HG03571 (cell line): ENCODE results near the gene SDCCAG8.
"Not testable (repeated sequence)": the region's sequence is repeated elsewhere in the genome, so short reads cannot be mapped to it uniquely, and the experiment has no call there.

Source experiments
- ATAC-seq: cut with Tn5 transposase; IDR thresholded peaks from one replicate; pipeline ENCODE4 v1.9.1; 2021; ENCODE audit not compliant: unreplicated experiment

Gene SDCCAG8

DNA sequence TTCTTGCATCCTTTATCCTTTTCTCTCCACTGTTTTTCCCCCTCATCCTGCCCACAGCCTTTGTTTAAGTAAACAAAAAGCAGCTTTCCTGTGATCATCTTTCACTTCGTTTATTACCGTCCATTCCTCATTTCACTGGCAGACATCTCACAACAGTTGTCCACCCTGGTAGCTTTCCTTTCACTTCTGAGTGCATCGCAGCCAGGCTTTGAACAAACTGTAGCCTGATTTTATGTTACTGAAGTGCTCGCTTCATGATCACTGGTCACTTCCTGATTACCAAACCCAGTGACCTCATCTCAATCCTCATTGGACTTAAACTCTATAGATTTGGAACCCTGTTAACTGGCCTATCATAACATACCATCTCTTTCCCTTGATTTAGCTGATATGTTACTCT is 67.7 kb downstream of the SDCCAG8 start:
- ATAC-seq = no peak

DNA sequence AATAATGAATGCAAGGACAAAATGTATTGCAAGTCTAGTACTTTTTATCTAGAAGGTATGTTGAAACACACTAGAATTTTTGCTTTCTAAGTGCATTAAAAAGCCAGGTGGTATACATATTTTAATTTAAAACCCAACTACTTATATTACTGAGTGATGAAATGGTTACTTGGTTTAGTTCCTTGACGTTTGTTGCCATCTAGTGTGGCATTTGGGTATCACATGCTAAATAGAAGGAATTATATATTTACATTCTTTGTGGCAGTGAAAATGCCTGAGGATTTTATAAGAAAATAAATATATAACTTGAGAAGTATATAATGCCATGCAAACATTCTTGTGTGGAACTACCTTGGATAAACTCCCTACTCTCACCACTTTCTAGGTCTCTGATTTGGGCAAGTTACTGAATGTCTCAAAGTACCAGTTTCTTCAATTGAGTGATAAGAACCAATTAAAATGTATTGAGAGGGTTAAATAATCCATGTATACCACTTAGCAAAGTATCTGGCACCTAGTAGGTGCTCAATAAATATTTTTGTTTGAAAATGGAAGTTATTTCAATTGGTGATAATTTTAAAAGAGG is 69.6 kb downstream of the SDCCAG8 start:
- ATAC-seq = no peak

DNA sequence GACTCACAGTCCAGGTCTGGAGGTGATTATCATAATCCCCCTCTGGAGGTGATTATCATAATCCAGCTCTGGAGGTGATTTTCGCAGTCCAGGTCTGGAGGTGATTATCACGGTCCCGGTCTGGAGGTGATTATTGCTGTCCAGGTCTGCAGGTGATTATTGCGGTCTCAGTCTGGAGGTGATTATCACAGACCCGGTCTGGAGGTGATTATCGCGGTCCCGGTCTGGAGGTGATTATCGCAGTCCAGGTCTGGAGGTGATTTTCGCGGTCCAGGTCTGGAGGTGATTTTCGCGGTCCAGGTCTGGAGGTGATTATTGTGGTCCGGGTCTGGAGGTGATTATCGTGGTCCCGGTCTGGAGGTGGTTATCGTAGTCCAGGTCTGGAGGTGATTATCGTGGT is 76.6 kb downstream of the SDCCAG8 start:
- no peak for ATAC-seq

DNA sequence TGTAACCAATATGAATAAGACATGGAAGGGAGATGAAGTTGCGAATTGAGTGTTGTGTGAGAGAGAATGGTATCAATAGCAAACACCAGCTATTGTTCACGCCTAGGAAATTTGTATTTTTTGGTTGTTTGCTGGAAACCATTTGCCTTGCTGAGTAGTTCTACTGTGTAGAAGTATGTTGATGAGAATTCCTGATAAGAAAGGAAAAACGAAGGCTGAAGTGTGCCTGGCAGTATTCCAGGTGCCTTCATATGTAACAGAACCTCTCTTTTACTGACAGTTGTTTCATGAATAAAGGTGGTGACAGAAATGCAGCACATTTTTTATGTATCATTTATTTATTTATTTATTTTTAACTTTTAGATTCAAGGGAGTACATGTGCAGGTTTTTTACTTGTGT is 79.5 kb downstream of the SDCCAG8 start:
- ATAC-seq = no peak

DNA sequence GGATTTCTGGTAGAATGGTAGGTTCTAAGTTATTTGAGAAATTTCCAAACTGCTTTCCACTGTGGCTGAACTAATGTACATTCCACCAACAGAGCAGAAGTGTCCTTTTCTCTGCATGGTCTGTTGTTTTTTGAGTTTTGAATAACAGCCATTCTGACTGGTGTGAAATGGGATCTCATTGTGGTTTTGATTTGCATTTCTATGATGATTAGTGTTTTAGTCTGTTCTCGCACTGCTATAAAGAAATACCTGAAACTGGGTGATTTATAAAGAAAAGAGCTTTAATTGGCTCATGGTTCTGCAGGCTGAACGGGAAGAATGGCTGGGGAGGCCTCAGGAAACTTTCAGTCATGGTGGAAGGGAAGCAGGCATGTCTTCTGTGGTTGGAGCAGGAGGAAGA is 80.3 kb downstream of the SDCCAG8 start:
- no peak for ATAC-seq

DNA sequence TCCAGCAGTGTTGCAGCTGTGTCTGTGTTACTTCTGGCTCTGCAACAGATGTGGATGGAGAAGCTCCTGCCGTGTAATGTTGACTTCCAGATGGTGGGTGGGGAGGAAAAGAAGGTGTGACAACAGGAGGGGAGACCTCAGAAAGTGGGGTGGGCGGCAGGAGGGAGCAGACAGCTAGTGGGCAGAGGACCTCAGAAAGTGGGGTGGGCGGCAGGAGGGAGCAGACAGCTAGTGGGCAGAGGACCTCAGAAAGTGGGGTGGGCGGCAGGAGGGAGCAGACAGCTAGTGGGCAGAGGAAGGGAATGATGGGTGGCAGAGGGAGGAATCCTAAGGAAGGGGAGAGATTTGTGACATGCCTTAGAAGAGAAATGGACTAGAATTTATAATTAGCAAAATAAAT is 83.0 kb downstream of the SDCCAG8 start:
- not testable (repeated sequence) for ATAC-seq

DNA sequence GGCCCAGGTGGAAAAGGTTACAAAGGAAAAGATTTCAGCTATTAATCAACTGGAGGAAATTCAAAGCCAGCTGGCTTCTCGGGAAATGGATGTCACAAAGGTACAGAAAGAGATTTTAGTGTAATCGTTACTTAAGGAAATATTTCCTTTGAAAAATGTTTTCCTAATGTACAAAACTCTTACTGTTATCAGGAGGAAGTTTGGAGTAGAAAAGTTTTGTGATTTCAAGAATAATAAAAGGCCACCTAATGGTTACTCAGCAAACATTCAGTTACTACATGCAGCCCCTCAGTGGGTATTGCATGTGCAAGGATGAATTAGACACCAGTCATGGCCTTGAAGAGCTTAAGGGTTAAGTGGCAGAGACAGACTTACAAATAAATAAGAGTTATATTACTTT is 85.2 kb downstream of the SDCCAG8 start:
- no peak for ATAC-seq

DNA sequence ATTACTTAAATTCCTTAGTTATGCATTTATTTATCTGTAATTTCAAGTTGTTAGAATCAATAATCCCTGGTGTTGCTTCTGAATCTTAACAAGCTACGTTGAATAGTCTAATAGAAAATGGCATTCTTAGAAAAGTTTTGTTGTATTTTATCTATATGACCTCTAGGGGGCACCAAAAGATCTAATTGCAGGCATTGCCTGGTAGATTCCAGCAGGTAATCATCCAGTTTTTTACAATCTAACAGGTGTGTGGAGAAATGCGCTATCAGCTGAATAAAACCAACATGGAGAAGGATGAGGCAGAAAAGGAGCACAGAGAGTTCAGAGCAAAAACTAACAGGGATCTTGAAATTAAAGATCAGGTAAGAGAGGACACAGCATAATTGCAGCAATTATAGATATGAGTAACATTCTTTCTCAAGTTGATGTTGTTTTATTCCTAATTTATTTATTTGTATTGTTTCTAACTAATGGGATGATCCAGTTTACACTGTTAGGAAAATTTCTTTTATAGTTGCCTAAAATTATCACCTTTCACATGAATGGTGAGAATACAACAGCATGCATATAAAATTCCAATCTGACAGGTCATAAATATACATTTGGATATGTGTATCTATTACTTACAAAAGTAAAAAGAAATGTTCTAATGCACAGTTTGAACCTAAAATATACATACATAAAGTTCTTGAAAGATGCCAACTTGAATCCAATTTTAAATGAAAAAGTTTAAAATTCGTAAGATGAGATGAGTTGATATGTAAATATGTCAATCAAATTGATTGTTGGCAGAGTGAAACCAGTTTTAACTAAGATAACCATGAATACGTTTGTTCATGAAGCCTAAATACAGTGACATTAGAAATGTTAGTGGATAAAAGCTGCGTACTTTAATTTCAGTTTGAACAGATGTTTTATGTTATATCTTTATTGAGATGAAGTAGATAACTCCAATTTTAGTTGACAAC is 88.4 kb downstream of the SDCCAG8 start:
- ATAC-seq = peak; percentile 61

DNA sequence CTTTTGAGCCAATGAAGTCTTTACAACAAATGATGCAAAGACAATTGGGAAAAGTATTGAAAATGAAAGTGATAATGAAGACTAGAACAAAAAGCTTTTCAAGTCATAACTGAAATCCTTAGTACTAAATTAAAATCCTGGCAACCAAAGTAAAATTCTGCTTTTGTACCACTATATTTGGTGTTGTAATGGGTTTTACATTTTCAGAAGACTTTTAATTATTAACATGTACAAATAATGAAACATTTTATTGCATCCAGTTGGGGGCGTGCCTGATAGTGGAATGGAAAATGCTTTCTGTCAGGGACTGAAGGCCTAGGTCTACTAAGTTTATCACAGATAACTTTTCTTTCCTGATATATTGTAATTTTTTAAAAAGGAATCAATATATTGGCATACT is 89.4 kb downstream of the SDCCAG8 start:
- ATAC-seq = no peak

DNA sequence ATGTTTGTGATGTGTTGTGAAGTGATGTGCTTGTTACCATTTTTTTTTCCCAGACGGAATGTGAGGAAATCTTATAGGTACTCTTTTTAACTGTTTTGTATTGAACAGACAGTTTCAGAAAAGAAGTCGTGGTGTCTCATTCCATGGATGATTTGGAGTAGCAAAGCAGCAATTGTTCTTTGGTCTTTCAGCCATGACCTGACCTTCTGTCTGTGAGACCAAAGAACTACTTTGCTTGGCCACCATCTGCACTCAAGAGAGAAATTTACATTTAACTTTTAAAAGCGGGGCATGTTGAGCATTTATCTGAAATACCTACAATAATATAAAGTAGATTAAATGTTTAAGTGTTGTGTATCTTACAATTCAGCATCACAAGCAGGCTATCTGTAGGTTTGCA is 90.2 kb downstream of the SDCCAG8 start:
- ATAC-seq = no peak

DNA sequence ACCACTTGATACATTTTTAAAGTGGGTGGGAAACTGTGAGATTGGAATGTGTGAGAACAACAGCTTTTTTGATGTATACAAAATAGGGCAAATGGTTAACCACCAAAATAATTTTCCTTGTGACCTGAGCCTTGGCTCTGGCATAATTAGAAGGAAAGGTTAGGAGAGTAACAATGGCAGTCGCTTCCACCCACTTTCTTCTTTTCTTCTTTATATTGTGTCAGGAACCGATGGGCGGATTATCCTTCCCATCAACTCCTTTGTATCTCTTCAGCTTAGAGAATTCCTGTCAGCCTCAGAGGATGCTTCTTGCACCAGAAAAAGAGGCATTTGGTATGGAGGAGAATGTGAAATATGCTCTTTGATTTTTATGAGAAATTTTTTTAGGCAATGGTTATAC is 90.6 kb downstream of the SDCCAG8 start:
- ATAC-seq = no peak

DNA sequence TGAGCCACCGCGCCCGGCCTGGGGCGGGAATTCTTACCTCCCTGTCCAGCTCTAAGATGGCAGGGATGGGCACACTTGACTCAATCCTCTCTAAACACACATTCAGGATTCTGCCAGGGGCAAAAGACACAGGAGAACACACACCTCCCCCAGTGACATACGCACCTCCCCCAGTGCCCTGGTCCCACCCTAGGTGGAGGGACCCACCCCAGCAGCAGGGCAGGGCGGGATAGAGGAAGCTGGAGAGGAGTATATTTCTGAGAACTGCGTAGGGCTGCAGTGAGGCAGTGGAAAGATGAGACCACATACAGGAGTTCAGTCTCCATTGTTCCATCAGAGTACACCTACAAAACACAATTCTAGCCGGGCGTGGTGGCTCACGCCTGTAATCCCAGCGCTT is 92.5 kb downstream of the SDCCAG8 start:
- ATAC-seq = no peak

DNA sequence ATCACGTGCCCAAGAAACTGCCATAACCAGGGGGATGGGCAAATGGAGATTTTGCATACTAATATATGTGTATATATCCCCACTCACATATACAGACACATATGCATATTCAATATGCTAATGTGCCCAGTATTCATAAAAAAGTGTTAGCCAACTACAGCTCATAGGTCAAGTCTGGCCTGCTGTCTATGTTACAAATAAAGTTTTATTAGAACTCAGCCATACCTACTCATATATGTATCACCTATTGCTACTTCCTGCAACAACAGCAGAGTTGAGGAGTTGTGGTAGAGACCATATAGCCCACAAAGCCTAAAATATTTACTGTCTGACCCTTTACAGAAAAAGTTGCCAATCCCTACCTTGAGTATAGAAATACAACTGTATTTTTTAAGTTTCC is 93.3 kb downstream of the SDCCAG8 start:
- no peak for ATAC-seq

DNA sequence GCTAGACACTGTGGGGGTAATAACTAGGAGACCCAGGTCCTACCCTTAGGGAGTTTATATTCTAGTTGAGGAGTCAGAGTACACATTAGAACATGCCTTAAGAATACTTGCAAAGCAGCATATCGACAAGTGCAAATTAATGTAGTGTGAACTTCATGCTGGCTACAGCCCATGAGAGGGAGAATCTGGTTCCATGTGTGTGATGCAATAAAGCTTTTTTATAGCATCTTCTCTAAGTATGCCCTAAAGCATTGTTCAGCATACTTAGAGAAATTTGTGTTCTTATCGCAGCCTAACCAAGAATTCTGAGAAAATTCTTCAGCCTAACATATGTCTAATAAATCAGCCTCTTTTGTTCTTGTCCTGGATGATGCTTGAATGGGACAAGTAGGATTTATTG is 95.5 kb downstream of the SDCCAG8 start:
- no peak for ATAC-seq

DNA sequence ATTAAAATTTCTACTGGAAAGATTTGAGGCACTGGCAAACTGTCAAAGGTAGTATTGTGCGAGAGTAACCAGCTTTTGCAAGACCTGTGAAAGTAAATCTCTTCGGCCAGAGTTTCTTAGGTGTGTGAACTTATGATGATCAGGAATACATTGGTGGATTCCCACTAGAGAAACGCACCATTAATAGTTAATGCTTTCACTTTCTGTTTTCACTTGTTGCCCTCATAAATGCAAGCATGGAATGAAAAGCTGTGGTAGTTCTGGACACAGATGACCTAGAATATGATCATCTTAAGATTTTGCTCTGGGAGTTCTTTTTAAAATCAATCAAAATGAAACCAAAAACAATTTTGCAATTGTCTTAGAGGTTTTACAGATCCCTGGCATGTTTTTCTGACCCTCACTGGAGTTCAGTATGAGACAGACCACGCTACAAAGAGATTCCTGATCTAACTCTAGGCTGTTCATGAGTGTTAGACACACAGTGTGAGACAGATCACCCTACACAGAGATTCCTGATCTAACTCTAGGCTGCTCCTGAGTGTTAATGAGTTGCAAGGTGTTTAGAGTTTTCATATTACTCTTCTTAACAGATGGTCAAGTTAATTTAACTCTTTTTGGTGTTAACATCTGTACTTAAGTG is 98.8 kb downstream of the SDCCAG8 start:
- ATAC-seq = peak; percentile 59

DNA sequence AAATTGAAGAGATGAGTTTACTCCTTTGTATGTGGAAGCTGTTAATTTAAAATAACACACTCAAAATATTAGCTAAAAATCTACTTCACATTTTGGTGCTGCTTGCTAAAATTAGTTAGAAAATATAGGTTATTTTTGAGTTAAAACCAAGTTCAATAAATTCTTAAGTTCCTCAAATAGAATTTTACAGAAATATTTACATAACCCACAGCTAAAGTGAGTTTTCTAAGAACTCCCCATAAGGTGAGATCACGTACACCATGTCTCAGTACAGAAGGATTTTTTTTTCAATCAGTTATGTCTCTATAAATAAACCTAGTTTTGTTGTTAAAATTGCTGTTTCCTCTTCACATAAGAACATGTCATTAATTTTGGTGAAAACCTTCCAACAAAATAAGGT is 108.0 kb downstream of the SDCCAG8 start:
- no peak for ATAC-seq

DNA sequence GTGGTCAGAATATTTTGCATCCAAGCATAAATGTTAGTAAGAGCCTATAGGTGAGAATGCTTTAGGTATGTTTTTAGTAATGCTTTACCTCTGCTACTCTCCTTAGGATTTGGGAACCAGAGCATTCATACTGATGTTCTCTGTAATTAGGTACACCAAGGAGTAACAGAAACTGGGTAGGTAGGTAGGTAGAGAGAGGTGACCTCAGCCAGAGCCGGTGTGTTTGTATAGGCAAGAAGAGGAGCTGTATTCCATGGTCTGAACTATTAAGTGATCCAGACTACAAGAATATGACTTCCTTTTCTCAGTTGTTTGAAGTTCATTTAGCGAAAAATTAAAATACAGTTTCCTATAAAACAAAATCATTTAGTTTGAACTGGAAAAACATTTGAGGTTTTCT is 108.5 kb downstream of the SDCCAG8 start:
- ATAC-seq = no peak

DNA sequence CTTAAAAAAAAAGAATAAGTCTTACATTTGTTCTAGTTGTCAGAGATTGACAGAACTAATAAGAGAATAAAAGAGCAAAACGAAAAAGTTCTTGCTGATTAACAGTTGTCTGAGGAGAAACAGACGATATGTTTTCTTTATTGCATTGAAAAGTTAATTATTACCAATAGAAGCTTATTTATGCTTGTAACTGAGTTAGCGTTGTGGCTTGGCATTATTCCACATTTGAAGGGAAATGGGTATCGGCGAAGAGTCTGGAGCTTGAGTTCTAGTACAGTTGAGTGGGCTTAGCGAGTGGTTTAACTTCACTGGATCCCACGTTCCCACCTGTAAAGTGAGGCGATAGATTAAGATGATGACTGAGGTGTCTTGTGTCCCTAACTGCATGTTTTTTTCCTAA is 109.0 kb downstream of the SDCCAG8 start:
- ATAC-seq = no peak

DNA sequence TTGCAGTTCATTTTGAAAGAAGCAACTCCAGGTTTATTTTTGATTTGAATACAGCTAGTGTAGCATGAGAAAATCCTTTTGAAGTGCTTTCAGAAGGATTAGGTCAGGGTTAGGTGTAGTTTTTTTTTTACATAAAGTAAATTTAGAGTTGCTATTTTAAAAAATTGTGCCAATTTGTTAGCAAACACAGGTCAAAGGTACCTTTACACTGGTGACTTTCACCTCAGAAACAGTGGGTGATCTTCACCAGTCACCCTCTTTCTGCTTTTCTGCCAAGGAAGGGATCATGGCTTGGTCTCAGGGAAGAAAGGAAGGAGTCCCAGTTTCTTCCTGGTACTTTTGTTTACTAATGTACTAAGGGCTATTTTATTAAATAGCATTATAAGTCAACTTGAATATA is 111.5 kb downstream of the SDCCAG8 start:
- no peak for ATAC-seq

DNA sequence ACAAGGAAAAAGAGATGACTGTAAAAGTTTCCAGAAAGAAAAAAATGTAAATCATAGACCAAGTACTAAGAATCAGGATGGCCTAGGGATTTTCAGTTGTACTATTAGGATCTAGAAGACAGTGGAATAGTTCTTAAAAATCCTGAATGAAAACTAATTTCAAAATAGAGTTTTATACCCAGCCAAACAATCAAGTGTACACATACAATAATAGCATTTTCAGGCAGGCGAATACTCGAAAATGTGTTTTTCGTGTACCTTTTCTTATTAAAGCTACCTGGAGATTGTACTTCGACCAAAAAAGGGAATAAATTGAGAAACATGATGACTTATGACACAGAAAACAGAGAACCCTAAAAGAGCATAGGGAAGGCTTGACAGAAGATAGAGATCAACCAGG is 118.6 kb downstream of the SDCCAG8 start:
- ATAC-seq = no peak

DNA sequence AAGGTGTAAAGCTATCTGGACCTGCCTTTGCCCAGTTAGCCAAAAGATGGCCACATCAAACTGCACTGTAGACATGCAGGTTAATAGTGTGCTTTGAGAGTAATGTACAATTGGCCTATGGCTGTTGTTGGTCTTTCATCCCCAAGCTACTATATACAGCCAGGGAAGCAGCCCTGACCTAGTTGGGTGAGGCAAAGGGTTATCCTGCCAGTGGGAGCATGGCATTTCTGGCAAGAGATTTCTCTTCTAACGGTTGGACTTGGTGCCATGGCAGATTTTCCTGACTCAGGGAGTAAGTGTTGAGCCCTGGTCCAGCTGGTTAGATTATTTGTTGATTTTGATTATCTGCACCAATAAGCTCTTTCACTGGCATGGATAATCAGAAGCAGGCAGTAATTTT is 119.8 kb downstream of the SDCCAG8 start:
- no peak for ATAC-seq

DNA sequence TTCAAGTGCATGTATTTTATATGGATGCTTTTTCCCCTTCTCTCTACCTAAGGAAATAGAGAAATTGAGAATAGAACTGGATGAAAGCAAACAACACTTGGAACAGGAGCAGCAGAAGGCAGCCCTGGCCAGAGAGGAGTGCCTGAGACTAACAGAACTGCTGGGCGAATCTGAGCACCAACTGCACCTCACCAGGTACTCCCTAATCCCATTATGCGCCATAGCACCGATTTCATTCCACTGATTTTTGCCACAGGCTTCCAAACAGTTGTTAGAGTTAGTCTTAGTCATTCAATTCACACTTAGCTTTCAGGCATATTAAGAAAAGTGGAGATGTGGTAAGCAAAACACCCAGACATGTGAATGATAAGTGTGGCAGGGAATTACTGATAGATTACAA is 122.8 kb downstream of the SDCCAG8 start:
- no peak for ATAC-seq
